ENCODE measurements around the gene SERF2. TPM values are rescaled to one million over a fixed set of nuclear protein-coding genes. Genes with fewer than 3 reads are reported as not detected.

Gene SERF2
- total and polyA plus RNA-seq, 8 donors, result 501 to 1,311 (median 566) TPM

DNA sequence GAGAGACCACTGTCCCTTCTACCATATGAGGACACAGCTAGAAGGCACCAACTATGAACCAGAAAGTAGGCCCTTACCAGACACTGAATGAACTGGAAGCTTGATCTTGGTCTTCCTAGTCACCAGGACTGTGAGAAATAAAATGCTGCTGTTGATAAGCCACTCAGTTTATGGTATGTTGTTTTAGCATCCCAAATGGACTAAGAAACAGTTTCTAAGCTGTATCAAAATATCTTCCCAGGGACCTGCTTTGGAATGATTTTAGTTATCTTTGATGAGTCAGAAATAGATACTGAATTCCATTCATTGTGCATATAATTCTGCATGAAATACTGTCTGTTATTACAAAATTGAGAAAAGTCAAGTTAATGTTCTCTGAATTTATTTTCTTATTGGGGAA, 53.3 kb downstream of the SERF2 start:
- ATAC-seq (no peak), DNase-seq (no peak)
- no peaks in the 10 kb centered on the region for H3K9me3 ChIP-seq
- no peaks in the 10 kb centered on the region for H3K4me1 ChIP-seq
- H3K27ac ChIP-seq, result no peak overlapping the region
- no peaks in the 10 kb centered on the region for H3K27me3 ChIP-seq
- intact Hi-C loops (cut with DNase I), result no loop called here
- TF ChIP-seq, protein P1, sequence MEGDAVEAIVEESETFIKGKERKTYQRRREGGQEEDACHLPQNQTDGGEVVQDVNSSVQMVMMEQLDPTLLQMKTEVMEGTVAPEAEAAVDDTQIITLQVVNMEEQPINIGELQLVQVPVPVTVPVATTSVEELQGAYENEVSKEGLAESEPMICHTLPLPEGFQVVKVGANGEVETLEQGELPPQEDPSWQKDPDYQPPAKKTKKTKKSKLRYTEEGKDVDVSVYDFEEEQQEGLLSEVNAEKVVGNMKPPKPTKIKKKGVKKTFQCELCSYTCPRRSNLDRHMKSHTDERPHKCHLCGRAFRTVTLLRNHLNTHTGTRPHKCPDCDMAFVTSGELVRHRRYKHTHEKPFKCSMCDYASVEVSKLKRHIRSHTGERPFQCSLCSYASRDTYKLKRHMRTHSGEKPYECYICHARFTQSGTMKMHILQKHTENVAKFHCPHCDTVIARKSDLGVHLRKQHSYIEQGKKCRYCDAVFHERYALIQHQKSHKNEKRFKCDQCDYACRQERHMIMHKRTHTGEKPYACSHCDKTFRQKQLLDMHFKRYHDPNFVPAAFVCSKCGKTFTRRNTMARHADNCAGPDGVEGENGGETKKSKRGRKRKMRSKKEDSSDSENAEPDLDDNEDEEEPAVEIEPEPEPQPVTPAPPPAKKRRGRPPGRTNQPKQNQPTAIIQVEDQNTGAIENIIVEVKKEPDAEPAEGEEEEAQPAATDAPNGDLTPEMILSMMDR (IDR thresholded peaks at IDR 0.05), result no peak
- no peak overlapping the region for H3K4me3 ChIP-seq
- H3K36me3 ChIP-seq, result peaks cover 0 to 60% of the 10 kb centered on the region in 2 donors

Small RNAs within 50 kb of the gene (microRNA-seq; reads per million reads assigned to microRNA genes)
- gene MIR1282, result 0 reads per million in 2 donors

Other genes with a start within 250 kb of the SERF2 start
- 10 to 100 TPM; 28.6 to 35.7 TPM for gene PPIP5K1, start 202.1 kb upstream of the SERF2 start, total RNA-seq
- 10 to 100 TPM; 20.2 to 30.6 (median 26.6) TPM for gene PPIP5K1, start 202.1 kb upstream of the SERF2 start, polyA plus RNA-seq (ENCODE audit: insufficient read length in 6 of 6)
- 10 to 100 TPM in 1 of 2 donors, 1 to 10 TPM in 1; 3.7 to 11.3 TPM for gene CKMT1B, start 198.3 kb upstream of the SERF2 start, total RNA-seq
- under 1 TPM in 5 of 6 donors, not detected in 1; 0.10 to 0.69 (median 0.43) TPM for gene CKMT1B, start 198.3 kb upstream of the SERF2 start, polyA plus RNA-seq (ENCODE audit: insufficient read length in 6 of 6)
- under 1 TPM; 0.15 to 0.29 TPM for gene STRC, start 173.5 kb upstream of the SERF2 start, total RNA-seq
- gene STRC, start 173.5 kb upstream of the SERF2 start, polyA plus RNA-seq (ENCODE audit: insufficient read length in 6 of 6), result 1 to 10 TPM in 3 of 6 donors, under 1 TPM in 3; 0.67 to 1.3 (median 0.88) TPM
- 1 to 10 TPM; 2.8 to 4.0 TPM for gene CATSPER2, start 143.5 kb upstream of the SERF2 start, total RNA-seq
- gene CATSPER2, start 143.5 kb upstream of the SERF2 start, polyA plus RNA-seq (ENCODE audit: insufficient read length in 6 of 6), result 10 to 100 TPM in 2 of 6 donors, 1 to 10 TPM in 4; 7.5 to 10.6 (median 9.4) TPM
- gene CKMT1A, start 98.5 kb upstream of the SERF2 start, total RNA-seq, result 10 to 100 TPM in 1 of 2 donors, 1 to 10 TPM in 1; 6.2 to 16.8 TPM
- under 1 TPM in 4 of 6 donors, not detected in 2; 0.18 to 0.49 (median 0.40) TPM for gene CKMT1A, start 98.5 kb upstream of the SERF2 start, polyA plus RNA-seq (ENCODE audit: insufficient read length in 6 of 6)
- 100 to 1,000 TPM; 518 to 633 TPM for gene PDIA3, start 45.9 kb upstream of the SERF2 start, total RNA-seq
- 100 to 1,000 TPM; 426 to 576 (median 504) TPM for gene PDIA3, start 45.9 kb upstream of the SERF2 start, polyA plus RNA-seq (ENCODE audit: insufficient read length in 6 of 6)
- gene ELL3, start 15.4 kb upstream of the SERF2 start, total RNA-seq, result 10 to 100 TPM in 1 of 2 donors, 1 to 10 TPM in 1; 4.4 to 14.5 TPM
- 1 to 10 TPM; 4.8 to 8.7 (median 6.1) TPM for gene ELL3, start 15.4 kb upstream of the SERF2 start, polyA plus RNA-seq (ENCODE audit: insufficient read length in 6 of 6)
- under 1 TPM; 0.10 to 0.12 TPM for gene SERINC4, start 7.9 kb downstream of the SERF2 start, total RNA-seq
- under 1 TPM in 2 of 6 donors, not detected in 4; 0.22 to 0.31 TPM for gene SERINC4, start 7.9 kb downstream of the SERF2 start, polyA plus RNA-seq (ENCODE audit: insufficient read length in 6 of 6)
- 10 to 100 TPM in 1 of 2 donors, 1 to 10 TPM in 1; 9.2 to 14.1 TPM for gene HYPK, start 8.3 kb downstream of the SERF2 start, total RNA-seq
- 10 to 100 TPM; 11.7 to 28.1 (median 17.6) TPM for gene HYPK, start 8.3 kb downstream of the SERF2 start, polyA plus RNA-seq (ENCODE audit: insufficient read length in 6 of 6)
- gene MFAP1, start 32.4 kb downstream of the SERF2 start, total RNA-seq, result 10 to 100 TPM; 21.9 to 22.5 TPM
- 10 to 100 TPM; 47.3 to 58.6 (median 54.2) TPM for gene MFAP1, start 32.4 kb downstream of the SERF2 start, polyA plus RNA-seq (ENCODE audit: insufficient read length in 6 of 6)
- gene WDR76, start 34.7 kb downstream of the SERF2 start, total RNA-seq, result 10 to 100 TPM in 1 of 2 donors, 1 to 10 TPM in 1; 8.6 to 13.4 TPM
- gene WDR76, start 34.7 kb downstream of the SERF2 start, polyA plus RNA-seq (ENCODE audit: insufficient read length in 6 of 6), result 10 to 100 TPM; 15.0 to 23.1 (median 16.9) TPM

All from left lung (tissue), 10 donors.